Right lobe of liver (tissue), 6 donors: ENCODE measurements around the gene ANKRD9. TPM values are rescaled to one million over a fixed set of nuclear protein-coding genes. Genes with fewer than 3 reads are reported as not detected.

Source experiments
- ATAC-seq, 4 donors: fragments of 200-7000 bp; cut with Tn5 transposase; one replicate each; pipeline ENCODE4 v1.9.1; 2020; ENCODE audit warnings: mild to moderate bottlenecking in 4 of 4, moderate library complexity in 4 of 4
- DNase-seq, 3 donors: peaks; one replicate each; pipeline ENCODE4 v3.0.0-alpha.2; 2020
- H3K27ac ChIP-seq, 3 donors: fragments of 200-600 bp; one replicate each; pipeline ENCODE4 v1.8.0; 2022
- H3K27me3 ChIP-seq, 2 donors: fragments of 200-600 bp; one replicate each; pipeline ENCODE4 v1.8.0; 2022
- H3K36me3 ChIP-seq, 4 donors: fragments of 200-600 bp; sonication (generic) in 1 of 4; one replicate each; pipeline versions ENCODE4 v1.5.1 to v1.8.0; 2017 to 2022; ENCODE audit warnings: control low read depth in 1 of 4
- H3K4me1 ChIP-seq, 4 donors: fragments of 200-600 bp; sonication (generic) in 1 of 4; one replicate each; pipeline versions ENCODE4 v1.5.1 to v1.8.0; 2017 to 2022; ENCODE audit warnings: control low read depth in 1 of 4
- H3K4me3 ChIP-seq, 3 donors: fragments of 200-600 bp; one replicate each; pipeline ENCODE4 v1.8.0; 2022
- H3K9me3 ChIP-seq, 4 donors: fragments of 200-600 bp; sonication (generic) in 1 of 4; one replicate each; pipeline versions ENCODE4 v1.5.1 to v1.8.0; 2017 to 2022; ENCODE audit warnings: control low read depth in 1 of 4
- CTCF ChIP-seq, 4 donors: fragments of 200-600 bp in 3 of 4; fragments of 450-650 bp in 1 of 4; IDR thresholded peaks; one replicate each; pipeline versions ENCODE4 v1.5.1 to v1.8.0; 2016 to 2022; ENCODE audit warnings: antibody characterized with exemption in 4 of 4, mild to moderate bottlenecking in 2 of 4
- POLR2A ChIP-seq: fragments of 450-650 bp; IDR thresholded peaks from one replicate; pipeline ENCODE4 v1.6.1; 2017; ENCODE audit warnings: antibody characterized with exemption, mild to moderate bottlenecking
- WGBS: methylation state at CpG from one replicate; pipeline ENCODE4 v1.1.6; 2018; ENCODE audit warnings: low coverage, low lambda C conversion rate; ENCODE audit not compliant: insufficient coverage; ENCODE audit errors: missing lambda C conversion rate; 5-methylcytosine and 5-hydroxymethylcytosine counted together
- intact Hi-C, 2 donors: fragments of 100-400 bp; cut with DNase I; formaldehyde crosslinking; loops; one replicate each; pipeline versions ENCODE4 v1.11.2 to v1.14.1; 2022
- total RNA-seq, 6 experiments: library from RNA; depleted of rRNA in 2 of 6; stranded (reverse); fragments of >200 nt in 2 of 6; fragmentation: NEBNext Ultra II Directional in 3 of 6; extraction: Animal tissue kit (Norgen Biotek cat#: 25700) in 3 of 6; gene quantifications; one replicate each; pipeline versions ENCODE4 v1.1.0 to v1.2.4, GENCODE V29; 2016 to 2023
- donor health status: DM: no; HTN: yes; CAD: no.
- donor health status: DM: no; HTN: no; CAD: no.
- donor health status: DM: no; HTN: no; CAD: no.
- donor health status: DM: no; HTN: yes; CAD: no.
- donor health status: DM: no; HTN: yes; CAD: no.

The ANKRD9 gene
- total RNA-seq, 6 experiments from 2014 or later, result 7.5 to 33.8 (median 8.9) TPM

GRCh38 chr14:102472791-102473150 is 36.8 kb downstream of the ANKRD9 start:
- Histone ChIP-seq H3K4me3 (no peak overlapping the region), H3K27me3 (no peaks in the 10 kb centered on the region), H3K27ac (no peak overlapping the region), H3K36me3 (no peaks in the 10 kb centered on the region), H3K9me3 (no peaks in the 10 kb centered on the region), H3K4me1 (no peaks in the 10 kb centered on the region)
- WGBS, result 87% methylated on average over 3 of the region's 9 CpGs
- ATAC-seq, result no peak
- peak in 1 of 3 donors; percentile 34 for DNase-seq
- TF ChIP-seq CTCF (IDR thresholded peaks at IDR 0.05) (no peak), POLR2A (no peak)
- intact Hi-C loops, result no loop called here

DNA sequence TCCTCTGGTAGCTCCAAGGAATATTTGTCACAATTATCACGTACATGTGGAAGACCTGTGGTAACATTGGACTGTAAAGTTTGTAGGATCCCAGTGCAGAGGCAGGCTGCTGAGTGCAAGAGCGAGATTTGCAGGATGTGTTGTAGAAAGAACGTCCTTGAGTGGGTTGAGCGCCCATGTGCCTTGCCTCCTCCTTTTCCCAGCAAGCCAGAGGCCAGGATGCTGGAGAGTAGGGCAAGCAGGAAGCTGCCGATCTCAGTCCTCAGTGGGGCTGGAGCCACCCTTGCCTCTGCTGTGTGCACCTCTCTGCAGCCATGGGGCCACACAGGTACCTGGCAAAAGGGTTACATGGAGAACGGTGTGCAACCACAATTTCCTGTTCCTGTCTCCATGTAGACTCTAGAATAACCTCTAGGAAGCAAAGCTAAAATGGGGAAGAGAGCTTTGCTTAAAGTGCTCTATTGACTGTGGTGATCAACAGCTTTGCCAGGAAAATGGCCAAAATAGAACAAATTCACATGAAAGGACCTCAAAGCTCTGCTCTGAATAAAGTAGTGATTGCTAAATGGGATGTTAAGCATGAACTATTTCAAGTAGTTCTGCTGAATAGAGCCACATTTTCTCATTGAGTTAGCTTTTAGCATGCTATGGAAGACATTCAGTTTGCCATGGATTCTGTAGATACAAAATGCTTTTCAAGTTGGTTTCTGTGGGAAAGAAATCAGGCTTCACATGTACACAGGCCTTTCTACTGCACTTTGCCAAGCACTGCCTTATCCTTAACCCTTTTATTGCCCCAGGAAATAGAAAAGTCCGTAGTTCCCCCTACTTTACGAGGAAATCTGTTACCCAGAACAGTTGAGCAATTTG is 37.4 kb downstream of the ANKRD9 start:
- ATAC-seq, result no peak
- H3K4me1 ChIP-seq, result no peaks in the 10 kb centered on the region
- H3K4me3 ChIP-seq, result no peak overlapping the region
- H3K9me3 ChIP-seq, result no peaks in the 10 kb centered on the region
- no peaks in the 10 kb centered on the region for H3K36me3 ChIP-seq
- H3K27ac ChIP-seq, result no peak overlapping the region
- 91% methylated on average over 4 of the region's 8 CpGs for WGBS
- no peaks in the 10 kb centered on the region for H3K27me3 ChIP-seq
- intact Hi-C loops, result no loop called here
- DNase-seq, result peak in 1 of 3 donors; percentile 22
- TF ChIP-seq POLR2A, result no peak
- TF ChIP-seq CTCF (IDR thresholded peaks at IDR 0.05), result no peak

- H3K36me3 ChIP-seq, result peaks cover 0 to 12% (median 1%) of the 10 kb centered on the region in 4 donors
- DNase-seq (no peak), ATAC-seq (no peak)
- intact Hi-C loops, result no loop called here
- no peaks in the 10 kb centered on the region for H3K4me1 ChIP-seq
- no peak overlapping the region for H3K4me3 ChIP-seq
- H3K27ac ChIP-seq, result no peak overlapping the region
- 80% methylated on average over 1 of the region's 1 CpG for WGBS
- TF ChIP-seq POLR2A (no peak), CTCF (IDR thresholded peaks at IDR 0.05) (no peak)
- H3K27me3 ChIP-seq, result no peaks in the 10 kb centered on the region
- H3K9me3 ChIP-seq, result no peaks in the 10 kb centered on the region
Observed at GRCh38 chr14:102469261-102469660, 40.3 kb downstream of the ANKRD9 start.

GRCh38 chr14:102464846-102465341 is 44.7 kb downstream of the ANKRD9 start:
- TF ChIP-seq POLR2A (no peak), CTCF (IDR thresholded peaks at IDR 0.05) (no peak)
- intact Hi-C loops, result no loop called here
- DNase-seq (peak in 1 of 3 donors; percentile 27), ATAC-seq (no peak)
- Histone ChIP-seq H3K36me3 (peaks cover 0 to 12% (median 1%) of the 10 kb centered on the region in 4 donors), H3K4me3 (no peak overlapping the region), H3K9me3 (no peaks in the 10 kb centered on the region), H3K4me1 (no peaks in the 10 kb centered on the region), H3K27me3 (no peaks in the 10 kb centered on the region), H3K27ac (no peak overlapping the region)
- WGBS, result 96% methylated on average over 3 of the region's 6 CpGs
